GM18502 (cell line): ENCODE data around the gene MBP.
"Not testable (repeated sequence)": the region's sequence is repeated elsewhere in the genome, so short reads cannot be mapped to it uniquely, and the experiment has no call there.

Source experiments
- ATAC-seq: cut with Tn5 transposase; IDR thresholded peaks from one replicate; pipeline ENCODE4 v1.9.1; 2021; ENCODE audit warnings: mild to moderate bottlenecking; ENCODE audit not compliant: unreplicated experiment, poor library complexity

Gene MBP

DNA sequence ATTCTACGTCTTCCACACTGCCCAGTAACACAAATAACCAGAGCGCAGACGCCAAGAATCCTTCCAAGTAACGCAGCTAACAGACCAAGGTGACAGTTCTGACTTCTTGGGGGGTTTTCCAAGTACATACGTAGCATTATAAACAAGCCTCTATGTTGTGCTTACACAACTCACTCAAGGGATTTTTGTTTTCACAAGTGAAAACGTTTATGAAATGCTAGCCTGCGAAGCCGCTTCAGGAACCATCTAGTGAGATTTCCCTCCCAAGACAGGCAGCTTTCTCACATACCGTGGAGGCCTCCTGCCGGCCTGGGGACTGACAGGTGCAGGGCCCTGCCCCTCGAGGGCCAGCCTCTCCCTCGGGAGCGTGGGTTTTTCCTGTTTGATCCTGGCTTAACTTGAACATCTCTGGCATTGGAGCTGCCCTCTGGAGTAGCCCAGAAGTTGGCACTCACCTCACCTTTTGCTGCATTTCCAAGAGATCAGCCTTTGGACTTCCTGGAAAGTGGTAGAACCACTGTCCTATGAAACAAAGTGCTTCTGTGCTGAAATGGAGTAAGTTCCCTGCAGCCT is 151.1 kb downstream of the MBP start:
- ATAC-seq: peak; percentile 56

- peak; percentile 34 for ATAC-seq
Measured at GRCh38 chr18:76980663-76981395, 151.8 kb downstream of the MBP start.

GRCh38 chr18:76979906-76980305 is 152.7 kb downstream of the MBP start:
- no peak for ATAC-seq

DNA sequence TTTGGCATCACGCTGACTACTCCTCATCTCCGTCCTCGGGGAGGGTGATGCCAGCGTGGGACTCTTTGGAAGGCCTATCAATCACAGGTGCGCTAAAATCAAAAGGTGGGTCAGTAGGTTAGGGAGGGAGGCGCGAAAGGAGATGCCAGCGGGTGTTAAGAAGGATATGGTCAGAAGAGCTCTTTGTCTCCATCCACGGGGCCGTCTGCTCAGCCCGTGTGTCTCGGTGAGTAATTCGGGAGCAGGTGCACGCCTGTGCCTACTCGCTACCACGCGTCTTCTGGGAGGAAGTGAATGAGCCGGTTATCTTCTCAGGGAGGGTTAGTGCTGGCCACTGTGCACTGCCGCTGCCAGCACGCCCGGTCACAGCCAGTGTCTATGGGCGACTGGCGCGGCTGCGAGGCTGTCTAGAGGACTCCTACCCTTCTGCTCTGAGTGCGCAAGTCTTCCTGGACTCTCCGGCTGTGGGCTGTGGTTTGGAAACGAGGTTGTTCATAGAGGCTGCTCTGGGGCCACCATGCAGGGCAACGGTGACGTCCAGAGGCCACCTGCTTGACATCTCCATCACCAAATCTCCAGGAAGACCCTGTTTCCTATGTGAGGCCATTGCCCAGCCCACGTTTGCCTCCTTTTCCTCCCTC is 153.4 kb downstream of the MBP start:
- no peak for ATAC-seq

- ATAC-seq: no peak
Measured at GRCh38 chr18:76978616-76979015, 154.0 kb downstream of the MBP start.

DNA sequence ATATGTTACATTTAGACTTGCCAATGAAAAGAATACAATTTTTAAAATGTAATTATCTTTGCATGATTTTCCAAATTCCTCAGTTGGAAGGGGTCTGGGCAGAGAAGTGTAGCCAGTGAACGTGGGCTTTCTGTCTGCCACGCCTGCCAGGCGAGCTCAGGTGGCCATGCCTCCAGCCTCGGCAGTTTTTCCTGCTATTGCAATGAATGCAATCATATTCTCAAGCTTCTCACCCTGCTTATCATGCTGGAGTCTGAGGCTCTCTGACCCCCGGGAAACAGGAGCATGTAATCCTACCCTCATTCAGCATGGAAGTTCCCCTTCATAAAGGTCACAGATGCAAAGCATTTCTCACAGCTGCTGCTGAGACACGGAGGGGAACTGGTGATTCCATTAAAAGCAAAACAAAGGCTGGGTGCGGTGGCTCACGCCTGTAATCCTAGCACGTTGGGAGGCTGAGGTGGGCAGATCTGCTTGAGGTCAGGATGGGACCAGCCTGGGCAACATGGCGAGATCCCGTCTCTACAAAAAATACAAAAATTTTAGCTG is 154.8 kb downstream of the MBP start:
- ATAC-seq: no peak

DNA sequence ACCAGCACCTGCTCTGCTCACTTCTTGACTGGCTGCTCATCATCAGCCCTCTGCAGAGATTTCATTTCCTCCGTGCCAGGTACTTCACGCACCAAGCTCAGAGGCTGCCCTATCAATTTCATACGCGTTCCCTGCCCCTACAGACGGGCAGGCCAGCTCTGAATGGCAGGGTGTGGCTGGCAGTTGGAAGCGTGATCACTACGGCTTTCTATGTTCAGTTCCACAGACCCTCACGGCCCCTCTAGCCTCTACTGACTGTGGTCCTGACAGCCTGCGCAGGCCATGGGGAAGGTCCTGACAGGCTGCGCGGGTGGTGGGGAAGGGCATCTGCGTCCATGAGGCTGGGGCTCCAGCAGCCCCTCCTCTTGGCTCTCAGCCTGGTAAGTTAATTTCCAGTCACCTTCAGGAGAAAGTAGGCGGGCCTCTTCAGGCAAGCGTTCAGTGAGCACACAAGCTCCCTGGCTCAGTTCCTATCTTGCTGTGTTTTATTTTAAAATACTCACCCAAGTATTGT is 155.4 kb downstream of the MBP start:
- ATAC-seq: no peak

GRCh38 chr18:76975577-76976110 is 156.9 kb downstream of the MBP start:
- ATAC-seq: no peak

DNA sequence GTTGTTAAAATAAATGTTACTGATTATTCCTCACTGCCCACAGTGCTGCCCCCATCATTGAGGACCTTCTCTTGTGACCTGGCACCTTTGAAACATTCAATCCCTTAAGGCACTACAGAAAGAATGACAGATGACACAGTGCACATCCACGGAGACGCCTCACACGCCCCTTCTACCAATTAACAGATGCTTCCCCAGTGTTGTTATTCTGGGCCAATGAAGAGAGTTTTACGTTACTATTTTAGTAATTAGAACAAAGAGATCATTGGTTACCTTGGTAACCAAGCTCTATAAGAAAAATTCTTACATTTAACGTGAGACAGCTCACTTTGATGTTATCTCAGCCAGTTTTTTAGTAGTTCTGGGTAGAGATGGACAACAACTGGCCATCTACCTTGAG is 158.2 kb downstream of the MBP start:
- no peak for ATAC-seq

- ATAC-seq: no peak
Measured at GRCh38 chr18:76973520-76974266, 158.9 kb downstream of the MBP start.

DNA sequence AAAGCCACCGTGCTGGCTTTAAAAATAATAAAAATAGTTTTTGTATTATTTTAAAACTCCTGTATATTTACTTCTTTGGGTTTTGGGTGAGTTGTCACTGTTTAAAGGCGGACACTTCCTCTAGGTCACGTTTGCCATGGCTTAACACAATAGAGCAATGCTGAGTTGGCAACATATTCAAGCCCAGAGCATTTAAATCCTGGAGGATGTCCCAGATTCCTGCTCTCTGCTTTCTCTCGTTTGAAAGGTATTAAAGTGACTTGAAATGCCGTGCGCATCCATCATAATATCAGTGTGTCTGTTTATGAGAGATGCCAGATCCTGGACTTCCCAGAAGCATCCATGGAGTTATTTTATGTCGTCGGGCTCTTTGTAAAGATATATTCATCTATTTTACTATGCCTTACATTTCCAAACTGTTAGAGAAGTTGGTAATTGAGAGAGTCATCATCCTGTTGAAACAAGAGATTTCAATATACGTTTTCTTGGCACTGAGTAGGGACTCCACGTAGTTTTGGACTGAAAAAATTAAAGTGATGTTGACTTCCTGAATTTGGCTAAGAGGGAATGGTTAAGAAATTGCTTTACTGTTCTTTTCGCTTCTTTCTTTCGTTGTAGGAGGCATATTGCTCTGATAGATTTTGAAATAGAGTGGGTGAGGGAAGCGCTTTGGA is 159.6 kb downstream of the MBP start:
- ATAC-seq: no peak

DNA sequence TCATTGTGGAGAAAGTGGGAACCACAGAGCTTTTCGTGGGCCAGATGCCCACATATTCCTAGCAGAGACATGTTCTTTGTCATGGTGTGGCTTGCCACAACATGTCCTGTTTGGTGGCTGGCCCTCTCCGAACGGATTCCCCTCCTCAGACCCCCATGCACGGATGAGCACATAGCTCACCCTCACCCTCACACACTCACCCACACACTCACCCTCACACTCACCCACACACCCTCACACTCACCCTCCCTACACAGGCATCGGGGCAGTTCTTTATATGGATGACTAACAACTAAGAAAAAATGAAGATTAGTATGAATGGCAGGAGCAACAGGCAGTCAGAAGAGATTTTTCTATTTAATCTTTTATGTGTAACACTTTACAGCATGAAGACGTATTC is 160.3 kb downstream of the MBP start:
- ATAC-seq: no peak

DNA sequence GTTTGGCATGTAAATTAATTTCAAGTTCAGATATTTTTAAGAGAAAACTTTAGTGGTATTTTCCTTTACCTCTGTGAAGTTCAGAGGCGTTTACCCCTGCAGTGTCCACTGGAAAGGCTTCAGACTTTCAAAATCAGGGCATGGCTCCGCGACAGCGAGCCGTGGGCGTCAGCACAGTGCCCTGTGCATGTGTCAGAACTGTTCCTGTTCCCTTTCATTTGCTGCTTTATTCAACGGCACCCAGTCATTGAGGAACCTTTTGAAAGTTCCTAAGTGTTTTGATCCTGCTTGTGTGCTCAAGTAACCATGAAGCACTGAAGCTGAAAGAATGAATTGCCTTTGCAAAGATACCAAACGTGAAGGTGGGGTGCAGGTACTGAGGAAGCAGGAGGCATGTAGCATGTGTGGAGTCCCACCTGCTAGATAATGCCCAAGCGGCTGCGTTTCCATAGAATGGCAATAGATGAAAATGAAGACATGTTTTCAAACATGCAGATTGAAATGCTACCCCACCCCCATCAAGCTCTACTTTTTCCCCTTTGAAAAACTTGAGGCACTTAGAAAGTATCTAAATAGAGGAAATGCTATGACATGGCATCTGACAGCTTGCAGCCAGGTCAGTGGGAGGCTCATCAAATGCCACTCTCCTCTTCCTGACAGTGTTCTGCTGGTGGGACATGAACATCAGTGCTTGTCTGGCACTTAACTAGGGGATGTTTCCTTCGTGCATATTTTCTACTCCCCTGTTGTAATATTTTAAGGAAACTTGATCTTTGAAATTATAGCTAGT is 161.6 kb downstream of the MBP start:
- no peak for ATAC-seq

DNA sequence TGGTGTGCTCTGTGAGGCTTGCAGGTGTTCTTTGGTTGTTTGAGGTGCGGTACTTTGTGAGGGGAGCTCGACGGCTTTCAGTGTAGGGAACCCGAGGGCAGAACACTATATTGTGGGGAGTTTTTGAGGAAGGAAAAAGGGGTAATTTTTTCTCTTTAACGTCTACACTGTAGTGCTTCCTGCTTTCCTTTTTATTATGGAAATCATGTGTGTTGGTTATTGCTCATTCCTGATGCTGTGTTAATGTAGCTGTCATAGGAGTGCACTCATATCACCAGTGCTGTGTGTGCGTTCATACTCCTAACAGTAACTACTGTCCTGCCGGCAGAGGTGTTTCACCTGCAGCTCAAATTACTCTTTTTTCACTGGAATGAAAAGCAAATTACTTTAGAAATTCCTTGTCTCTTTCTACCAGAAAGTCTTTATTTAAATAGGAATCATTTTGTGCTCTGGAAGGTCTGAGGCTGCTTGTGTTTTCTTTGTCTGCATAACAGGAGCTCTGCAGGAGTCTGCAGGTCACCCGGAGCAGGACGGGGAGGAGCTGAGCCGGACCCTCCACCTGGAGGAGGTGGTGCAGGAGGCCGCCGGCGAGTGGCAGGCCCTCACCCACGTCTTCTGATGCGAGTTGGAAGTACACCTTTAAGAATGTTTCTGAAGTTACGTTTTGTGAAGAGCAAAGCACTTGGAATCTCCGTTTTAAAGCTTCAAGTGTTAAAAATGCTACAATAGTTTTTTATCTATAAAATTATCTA is 164.7 kb downstream of the MBP start:
- ATAC-seq: no peak

- ATAC-seq: not testable (repeated sequence)
Measured at GRCh38 chr18:76967299-76967698, 165.3 kb downstream of the MBP start.

GRCh38 chr18:76965555-76966151 is 166.9 kb downstream of the MBP start:
- ATAC-seq: peak; percentile 82

DNA sequence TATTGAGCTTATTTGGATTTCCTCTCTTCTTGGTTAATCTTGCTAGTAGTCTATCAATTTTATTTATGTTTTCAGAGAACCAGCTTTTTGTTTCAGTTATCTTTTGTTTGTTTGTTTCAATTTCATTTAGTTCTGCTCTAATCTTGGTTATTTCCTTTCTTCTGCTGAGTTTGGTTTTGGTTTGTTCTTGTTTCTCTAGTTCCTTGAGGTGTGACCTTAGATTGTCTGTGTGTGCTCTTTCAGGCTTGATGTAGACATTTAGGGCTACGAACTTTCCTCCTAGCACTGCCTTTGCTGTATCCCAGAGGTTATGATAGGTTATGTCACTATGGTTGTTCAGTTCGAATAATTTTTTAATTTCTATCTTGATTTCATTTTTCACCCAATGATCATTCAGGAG is 168.6 kb downstream of the MBP start:
- ATAC-seq: peak; percentile 52

DNA sequence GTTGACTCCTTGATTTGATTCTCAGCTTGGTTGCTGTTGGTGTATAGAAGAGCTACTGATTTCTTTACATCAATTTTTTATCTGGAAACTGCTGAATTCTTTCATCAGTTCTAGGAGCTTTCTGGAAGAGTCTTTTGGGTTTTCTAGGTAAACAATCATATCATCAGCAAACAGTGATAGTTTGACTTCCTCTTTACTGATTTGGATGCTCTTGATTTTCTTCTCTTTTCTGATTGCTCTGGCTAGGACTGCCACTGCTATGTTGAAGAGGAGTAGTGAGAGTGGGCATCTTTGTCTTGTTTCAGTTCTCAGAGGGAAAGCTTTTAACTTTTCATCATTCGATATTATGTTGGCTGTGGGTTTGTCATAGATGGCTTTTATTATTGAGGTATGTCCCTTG is 169.7 kb downstream of the MBP start:
- ATAC-seq: no peak
